Measurements from ENCODE around the gene CADPS. TPM values are rescaled to one million over a fixed set of nuclear protein-coding genes. Genes with fewer than 3 reads are reported as not detected.

CADPS gene
- polyA plus RNA-seq, 1 donor (not counting 4 experiments of a cell fraction or from before 2014, with no cell fraction given), result not detected

- H3K27me3 ChIP-seq (ENCODE audit: control insufficient read depth, extremely low read depth, insufficient read depth, low read length), result peaks cover 18% of the 10 kb centered on the region
- H3K4me2 ChIP-seq (ENCODE audit: control insufficient read depth, extremely low read depth, insufficient read depth, low read depth, low read length), result no peak overlapping the region
- no peaks in the 10 kb centered on the region for H4K20me1 ChIP-seq (ENCODE audit: control insufficient read depth, extremely low read depth, insufficient read depth, low read length)
- no peaks in the 10 kb centered on the region for H3K79me2 ChIP-seq (ENCODE audit: control insufficient read depth, insufficient read depth, low read length)
- no peak overlapping the region for H3K27ac ChIP-seq (ENCODE audit: control insufficient read depth, insufficient read depth, low read length)
- H3K9me1 ChIP-seq (ENCODE audit: control insufficient read depth, extremely low read depth, insufficient read depth, low read length), result no peaks in the 10 kb centered on the region
- dilution Hi-C loops (cut with MboI; ENCODE audit: extremely low pct_ligation_motif_present, low sequenced_read_pairs), result no loop called here
- H2AFZ ChIP-seq (ENCODE audit: control insufficient read depth, low read length), result no peak overlapping the region
- no peak for DNase-seq (ENCODE audit: low read depth, low spot score)
- no peak overlapping the region for H3K4me3 ChIP-seq (ENCODE audit: control insufficient read depth in 2 of 3, extremely low read depth in 1 of 3, insufficient read depth in 2 of 3, low read depth in 1 of 3, low read length in 3 of 3)
- H3K9ac ChIP-seq (ENCODE audit: control insufficient read depth, extremely low read depth, insufficient read depth, low read length), result no peak overlapping the region
- TF ChIP-seq CTCF (optimal IDR thresholded peaks at IDR 0.05 in 1 of 3, IDR thresholded peaks at IDR 0.05 in 1 of 3, conservative IDR thresholded peaks at IDR 0.05 in 1 of 3; ENCODE audit: extremely low read depth in 1 of 3, insufficient read depth in 2 of 3, low read length in 3 of 3), result no peak
- TF ChIP-seq EZH2 (IDR thresholded peaks at IDR 0.05; ENCODE audit: low read length), result no peak
- FAIRE-seq, result no peak
- no peaks in the 10 kb centered on the region for H3K4me1 ChIP-seq (ENCODE audit: control insufficient read depth, extremely low read depth, insufficient read depth, low read length)
- H3K9me3 ChIP-seq (ENCODE audit: control insufficient read depth, low read depth, low read length), result no peaks in the 10 kb centered on the region
- H3K36me3 ChIP-seq (ENCODE audit: control insufficient read depth in 2 of 2, extremely low read depth in 1 of 2, insufficient read depth in 2 of 2, low read length in 2 of 2), result no peaks in the 10 kb centered on the region
Observed at GRCh38 chr3:62538691-62539356, 336.4 kb downstream of the CADPS start.

GRCh38 chr3:62534326-62534725 lies 340.9 kb downstream of the CADPS start:
- Histone ChIP-seq H3K4me2 (ENCODE audit: control insufficient read depth, extremely low read depth, insufficient read depth, low read depth, low read length) (no peak overlapping the region), H2AFZ (ENCODE audit: control insufficient read depth, low read length) (no peak overlapping the region), H3K4me1 (ENCODE audit: control insufficient read depth, extremely low read depth, insufficient read depth, low read length) (no peaks in the 10 kb centered on the region), H3K9me1 (ENCODE audit: control insufficient read depth, extremely low read depth, insufficient read depth, low read length) (no peaks in the 10 kb centered on the region), H3K9me3 (ENCODE audit: control insufficient read depth, low read depth, low read length) (no peaks in the 10 kb centered on the region), H3K4me3 (ENCODE audit: control insufficient read depth in 2 of 3, extremely low read depth in 1 of 3, insufficient read depth in 2 of 3, low read depth in 1 of 3, low read length in 3 of 3) (no peak overlapping the region), H3K9ac (ENCODE audit: control insufficient read depth, extremely low read depth, insufficient read depth, low read length) (no peak overlapping the region), H3K27me3 (ENCODE audit: control insufficient read depth, extremely low read depth, insufficient read depth, low read length) (peaks cover 13% of the 10 kb centered on the region), H4K20me1 (ENCODE audit: control insufficient read depth, extremely low read depth, insufficient read depth, low read length) (no peaks in the 10 kb centered on the region), H3K79me2 (ENCODE audit: control insufficient read depth, insufficient read depth, low read length) (no peaks in the 10 kb centered on the region), H3K27ac (ENCODE audit: control insufficient read depth, insufficient read depth, low read length) (no peak overlapping the region), H3K36me3 (ENCODE audit: control insufficient read depth in 2 of 2, extremely low read depth in 1 of 2, insufficient read depth in 2 of 2, low read length in 2 of 2) (no peaks in the 10 kb centered on the region)
- no peak for TF ChIP-seq EZH2 (IDR thresholded peaks at IDR 0.05; ENCODE audit: low read length)
- no peak for TF ChIP-seq CTCF (optimal IDR thresholded peaks at IDR 0.05 in 1 of 3, IDR thresholded peaks at IDR 0.05 in 1 of 3, conservative IDR thresholded peaks at IDR 0.05 in 1 of 3; ENCODE audit: extremely low read depth in 1 of 3, insufficient read depth in 2 of 3, low read length in 3 of 3)
- dilution Hi-C loops (cut with MboI; ENCODE audit: extremely low pct_ligation_motif_present, low sequenced_read_pairs), result no loop called here
- FAIRE-seq (no peak), DNase-seq (ENCODE audit: low read depth, low spot score) (no peak)
